K562 (cell line): ENCODE measurements around the gene PLTP.

Experiments used
- POLR2A ChIP-seq: fragments of 450-650 bp; conservative IDR thresholded peaks from 2 replicates; pipeline ENCODE4 v1.6.1; 2016
- REST ChIP-seq, 2 experiments: fragments of 450-650 bp; formaldehyde crosslinking in 1 of 2; IDR thresholded peaks; 2 replicates each; pipeline versions ENCODE4 v1.4.0 to v1.6.1; 2014 to 2020; ENCODE audit warnings: mild to moderate bottlenecking in 2 of 2, borderline replicate concordance in 1 of 2, low read depth in 1 of 2
- YY1 ChIP-seq, 3 experiments: IDR thresholded peaks; 2 replicates each; pipeline ENCODE4 v1.6.1; 2011; ENCODE audit warnings: low read length in 2 of 3, mild to moderate bottlenecking in 2 of 3, moderate library complexity in 2 of 3, borderline replicate concordance in 1 of 3, control low read depth in 1 of 3, low read depth in 1 of 3; ENCODE audit not compliant: insufficient read depth in 3 of 3, insufficient replicate concordance in 2 of 3, control insufficient read depth in 1 of 3, insufficient read length in 1 of 3; ENCODE audit errors: extremely low read depth in 1 of 3

- no peak for TF ChIP-seq REST (IDR thresholded peaks at IDR 0.05; ENCODE audit: borderline replicate concordance)
- no peak for TF ChIP-seq REST (CRISPR knock-in tag; IDR thresholded peaks at IDR 0.05; ENCODE audit: low read depth)
- no peak for TF ChIP-seq POLR2A
- no peak for TF ChIP-seq YY1 (IDR thresholded peaks at IDR 0.05; ENCODE audit: borderline replicate concordance in 1 of 3, control insufficient read depth in 1 of 3, extremely low read depth in 1 of 3, insufficient read depth in 3 of 3, insufficient read length in 1 of 3, insufficient replicate concordance in 2 of 3, low read depth in 1 of 3, low read length in 2 of 3)
These were observed 28.5 kb upstream of the PLTP start for GRCh38 chr20:45940469-45940868.
